CD4-positive, alpha-beta memory T cell (primary cell): ENCODE data around the gene TLCD3A. TPM values are rescaled to one million over a fixed set of nuclear protein-coding genes. Genes with fewer than 3 reads are reported as not detected.

ENCODE experiments used
- CTCF ChIA-PET: fragments of 350-600 bp; sonication (Branson Sonifier 250); formaldehyde crosslinking; loops from one replicate; lab custom pipeline; 2021; ENCODE audit warnings: inconsistent platforms; ENCODE audit not compliant: partially characterized antibody; lab: Charles Lee
- POLR2A ChIA-PET: fragments of 350-600 bp; sonication (Branson Sonifier 250); formaldehyde crosslinking; loops from one replicate; lab custom pipeline; 2021; ENCODE audit not compliant: partially characterized antibody; lab: Charles Lee
- DNase-seq, 5 donors: peaks; one replicate each; pipeline versions ENCODE4 v3.0.0 to v3.0.0-alpha.2; 2020 to 2022; ENCODE audit warnings: mixed read lengths in 1 of 5
- H3K27ac ChIP-seq: one replicate; pipeline ENCODE4 v1.7.0; 2013; ENCODE audit warnings: low read depth, low read length
- H3K27me3 ChIP-seq: 2 replicates; pipeline ENCODE4 v1.7.0; 2013; ENCODE audit warnings: mild to moderate bottlenecking, low read length, moderate library complexity; ENCODE audit not compliant: insufficient read depth
- H3K36me3 ChIP-seq: 2 replicates; pipeline ENCODE4 v1.7.0; 2013; ENCODE audit warnings: mild to moderate bottlenecking, low read length, moderate library complexity; ENCODE audit not compliant: insufficient read depth
- H3K4me1 ChIP-seq: 2 replicates; pipeline ENCODE4 v1.7.0; 2013; ENCODE audit warnings: mild to moderate bottlenecking, low read length, moderate library complexity; ENCODE audit not compliant: insufficient read depth
- H3K4me3 ChIP-seq, 2 donors: one replicate each; pipeline ENCODE4 v1.7.0; 2013; ENCODE audit warnings: low read length in 2 of 2, mild to moderate bottlenecking in 1 of 2
- H3K9me3 ChIP-seq, 2 donors: one replicate each; pipeline ENCODE4 v1.7.0; 2013; ENCODE audit warnings: low read length in 2 of 2, control low read depth in 1 of 2; ENCODE audit not compliant: control insufficient read depth in 1 of 2
- H3K27ac Mint-ChIP-seq, 7 donors: one replicate each; pipeline ENCODE4 v1.8.0; 2020 to 2021; ENCODE audit warnings: mixed read lengths in 7 of 7, mild to moderate bottlenecking in 6 of 7, inconsistent platforms in 3 of 7, moderate library complexity in 3 of 7
- H3K27me3 Mint-ChIP-seq, 2 donors: one replicate each; pipeline ENCODE4 v1.8.0; 2020 to 2021; ENCODE audit warnings: mixed read lengths in 2 of 2
- H3K36me3 Mint-ChIP-seq, 2 donors: one replicate each; pipeline ENCODE4 v1.8.0; 2020 to 2021; ENCODE audit warnings: mixed read lengths in 2 of 2, inconsistent platforms in 1 of 2, mild to moderate bottlenecking in 1 of 2
- H3K4me1 Mint-ChIP-seq, 4 donors: one replicate each; pipeline ENCODE4 v1.8.0; 2020 to 2021; ENCODE audit warnings: mixed read lengths in 4 of 4, mild to moderate bottlenecking in 1 of 4
- H3K4me3 Mint-ChIP-seq, 8 donors: one replicate each; pipeline ENCODE4 v1.8.0; 2020 to 2021; ENCODE audit warnings: mixed read lengths in 8 of 8, mild to moderate bottlenecking in 7 of 8, moderate library complexity in 6 of 8, inconsistent platforms in 3 of 8
- H3K9me3 Mint-ChIP-seq, 8 donors: one replicate each; pipeline ENCODE4 v1.8.0; 2020 to 2021; ENCODE audit warnings: mixed read lengths in 8 of 8, mild to moderate bottlenecking in 5 of 8, inconsistent platforms in 3 of 8, moderate library complexity in 1 of 8
- intact Hi-C: fragments of 100-400 bp; cut with micrococcal nuclease; formaldehyde crosslinking; loops from one replicate; pipeline ENCODE4 v1.15.1; 2023
- polyA plus RNA-seq, 2 donors: library from polyadenylated mRNA; unstranded; fragments of 300-500 nt; fragmentation: Illumina TruSeq; gene quantifications; one replicate each; pipeline ENCODE4 v1.2.3, GENCODE V29; 2021
- total RNA-seq, 2 experiments: library from RNA; stranded (reverse); gene quantifications; one replicate each; pipeline ENCODE4 v1.2.3, GENCODE V29; 2021

The TLCD3A gene
- total and polyA plus RNA-seq, 4 experiments from 2014 or later = 0.42 to 0.55 (median 0.47) TPM; not detected in 1

DNA sequence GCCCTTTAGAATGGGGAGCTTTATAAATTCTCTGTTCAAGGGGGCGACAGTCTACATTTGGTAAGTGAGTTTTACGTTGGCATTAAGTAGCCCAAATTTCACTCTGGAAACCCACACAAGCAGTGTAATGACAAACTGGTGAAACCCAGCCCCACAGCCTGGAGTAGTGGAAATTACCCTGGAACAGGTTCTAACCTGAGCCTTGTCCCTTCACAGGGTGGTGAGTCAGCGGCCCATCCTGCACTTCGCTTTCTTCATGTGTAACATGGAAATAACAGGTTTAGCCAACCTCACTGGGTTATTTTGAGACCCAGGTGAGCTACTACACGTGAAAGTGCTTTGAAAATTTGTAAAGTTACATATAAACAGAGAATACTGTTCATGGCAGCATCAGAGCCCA, 3.5 kb upstream of the TLCD3A start:
- POLR2A ChIA-PET = no interaction called here

DNA sequence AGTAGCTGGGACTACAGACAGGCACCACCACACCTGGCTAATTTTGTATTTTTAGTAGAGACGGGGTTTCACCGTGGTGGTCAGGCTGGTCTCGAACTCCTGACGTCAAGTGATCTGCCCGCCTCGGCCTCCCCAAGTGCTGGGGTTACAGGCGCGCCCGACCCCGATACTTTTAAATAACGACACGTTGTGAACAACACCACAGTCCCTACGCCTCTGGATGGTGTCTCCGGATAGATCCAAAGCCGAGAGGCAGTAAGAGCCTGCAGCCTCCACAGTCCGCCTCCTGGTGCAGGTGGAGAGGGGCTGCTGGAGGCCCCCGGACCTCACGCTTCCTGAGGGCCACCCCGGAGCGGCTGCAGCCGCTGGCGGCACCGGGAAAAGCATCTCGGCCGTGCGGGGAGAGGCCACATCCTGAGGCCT, 741 bp upstream of the TLCD3A start:
- POLR2A ChIA-PET = no interaction called here
- intact Hi-C loops = loop anchor here (2.0 kb wide), 1 partner anchor 21 kb away; the partner anchor contains the start of gene GEMIN4
- CTCF ChIA-PET = no interaction called here
- DNase-seq = no peak
- peak overlapping the region; percentile 49 to 73 (median 67) for H3K4me3 Mint-ChIP-seq
- Histone ChIP-seq H3K9me3 (no peaks in the 10 kb centered on the region), H3K27ac (no peak overlapping the region), H3K4me1 (peaks cover 5% of the 10 kb centered on the region), H3K4me3 (peak overlapping the region in 1 of 2 donors; percentile 46), H3K27me3 (no peaks in the 10 kb centered on the region), H3K36me3 (no peaks in the 10 kb centered on the region)
- no peaks in the 10 kb centered on the region for H3K36me3 Mint-ChIP-seq
- H3K27ac Mint-ChIP-seq = peak overlapping the region in 1 of 7 donors; percentile 6
- H3K27me3 Mint-ChIP-seq = peaks cover 2 to 8% of the 10 kb centered on the region in 2 donors
- peaks cover 0 to 11% (median 5%) of the 10 kb centered on the region in 4 donors for H3K4me1 Mint-ChIP-seq
- H3K9me3 Mint-ChIP-seq = peaks cover 0 to 1% (median 0%) of the 10 kb centered on the region in 8 donors

More for the DNA sequence above, 3.5 kb upstream of the TLCD3A start:
- H3K9me3 Mint-ChIP-seq = peaks cover 0 to 1% (median 0%) of the 10 kb centered on the region in 8 donors
- H3K4me3 Mint-ChIP-seq = no peak overlapping the region
- H3K36me3 Mint-ChIP-seq = no peaks in the 10 kb centered on the region
- no peak for DNase-seq
- peaks cover 2 to 8% of the 10 kb centered on the region in 2 donors for H3K27me3 Mint-ChIP-seq
- Histone ChIP-seq H3K36me3 (no peaks in the 10 kb centered on the region), H3K27me3 (no peaks in the 10 kb centered on the region), H3K4me3 (no peak overlapping the region), H3K27ac (no peak overlapping the region), H3K9me3 (no peaks in the 10 kb centered on the region), H3K4me1 (peaks cover 5% of the 10 kb centered on the region)
- CTCF ChIA-PET = no interaction called here
- H3K4me1 Mint-ChIP-seq = peaks cover 0 to 10% (median 5%) of the 10 kb centered on the region in 4 donors
- no peak overlapping the region for H3K27ac Mint-ChIP-seq
- intact Hi-C loops = no loop called here

DNA sequence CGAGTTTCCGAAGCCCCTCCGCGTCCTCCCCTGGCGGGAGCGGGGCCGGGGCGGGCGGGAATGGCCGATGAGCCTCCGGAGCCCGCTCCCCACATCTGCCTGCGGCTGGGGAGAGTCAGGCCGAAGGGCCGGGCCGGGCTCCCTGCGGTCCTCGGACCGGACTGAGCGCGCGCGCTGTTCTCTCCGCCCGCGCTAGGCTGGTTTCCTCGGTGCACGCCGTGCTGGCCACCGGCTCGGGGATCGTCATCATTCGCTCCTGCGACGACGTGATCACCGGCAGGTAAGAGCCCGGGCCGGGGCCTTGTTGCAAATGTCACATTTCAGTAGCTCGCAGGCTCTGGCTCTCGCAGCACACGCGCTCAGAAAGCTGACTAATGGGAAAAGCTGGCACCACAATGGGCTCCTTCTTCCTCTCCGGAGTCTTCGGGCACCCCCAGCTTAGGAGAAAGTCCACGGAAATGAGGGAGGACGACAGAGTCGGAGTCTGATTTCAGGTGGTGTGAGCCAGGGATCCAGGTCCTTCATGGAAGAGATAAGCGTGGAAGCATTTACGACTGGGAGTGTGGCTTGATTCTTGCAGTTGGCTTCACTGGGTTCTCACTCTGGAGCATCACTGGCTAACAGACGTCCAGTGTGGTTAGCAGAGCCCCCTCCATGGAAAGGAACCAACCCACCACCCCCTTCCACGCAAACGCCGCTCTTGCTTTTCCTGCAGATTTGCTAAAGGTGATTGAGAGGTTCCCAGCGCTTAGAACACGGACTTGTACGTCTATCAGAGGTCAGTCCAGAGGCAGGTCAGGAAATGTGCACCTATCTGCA, 715 bp downstream of the TLCD3A start:
- POLR2A ChIA-PET = interaction anchor here (0.7 to 1.0 kb wide), 2 partner anchors 18 to 20 kb away, joined by 3 to 5 read pairs; no protein-coding TSS in a partner anchor
- Histone ChIP-seq H3K4me1 (peaks cover 5% of the 10 kb centered on the region), H3K4me3 (peak overlapping the region in 1 of 2 donors; percentile 32), H3K27ac (no peak overlapping the region), H3K27me3 (no peaks in the 10 kb centered on the region), H3K36me3 (no peaks in the 10 kb centered on the region), H3K9me3 (no peaks in the 10 kb centered on the region)
- peak overlapping the region in 3 of 7 donors; percentile 29 to 71 (median 63) for H3K27ac Mint-ChIP-seq
- H3K9me3 Mint-ChIP-seq = no peaks in the 10 kb centered on the region
- H3K27me3 Mint-ChIP-seq = peaks cover 0 to 4% of the 10 kb centered on the region in 2 donors
- intact Hi-C loops = loop anchor here (2.0 kb wide), 1 partner anchor 20 kb away; the partner anchor contains the start of gene GEMIN4
- H3K36me3 Mint-ChIP-seq = no peaks in the 10 kb centered on the region
- DNase-seq = peak in 1 of 5 donors; percentile 15
- CTCF ChIA-PET = interaction anchor here (1.2 kb wide), 1 partner anchor 22 kb away, joined by 5 read pairs; no protein-coding TSS in a partner anchor
- peaks cover 0 to 11% (median 5%) of the 10 kb centered on the region in 4 donors for H3K4me1 Mint-ChIP-seq
- H3K4me3 Mint-ChIP-seq = peak overlapping the region; percentile 79 to 86 (median 80)

DNA sequence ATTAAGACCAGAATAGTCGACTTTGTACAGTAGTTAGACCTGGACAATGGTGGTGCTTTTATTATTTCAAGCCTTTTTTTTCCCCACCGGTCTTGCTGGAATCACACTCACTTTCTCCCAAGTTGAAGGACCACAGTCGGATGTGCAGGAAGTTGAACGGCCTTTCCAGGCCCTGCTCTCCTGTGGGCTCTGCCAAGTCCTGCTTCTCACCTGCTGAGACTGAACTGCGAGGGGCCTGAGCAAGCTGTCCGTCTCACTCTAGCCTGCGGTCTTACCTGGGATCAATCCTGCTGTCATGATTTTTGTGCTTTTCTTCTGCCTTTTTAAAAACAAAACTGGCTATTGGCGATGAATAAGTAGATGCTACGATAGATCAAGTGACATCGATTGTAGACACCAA, 1.3 kb downstream of the TLCD3A start:
- Mint-ChIP-seq H3K27me3 (peaks cover 0 to 2% of the 10 kb centered on the region in 2 donors), H3K36me3 (no peaks in the 10 kb centered on the region), H3K4me3 (peak overlapping the region; percentile 37 to 83 (median 79)), H3K4me1 (peaks cover 0 to 11% (median 5%) of the 10 kb centered on the region in 4 donors), H3K9me3 (no peaks in the 10 kb centered on the region), H3K27ac (peak overlapping the region in 3 of 7 donors; percentile 41 to 74 (median 62))
- no peak overlapping the region for H3K27ac ChIP-seq
- CTCF ChIA-PET = interaction anchor here (1.2 kb wide), 1 partner anchor 21 kb away, joined by 5 read pairs; no protein-coding TSS in a partner anchor
- no peaks in the 10 kb centered on the region for H3K9me3 ChIP-seq
- POLR2A ChIA-PET = interaction anchor here (0.7 to 1.0 kb wide), 2 partner anchors 18 to 19 kb away, joined by 3 to 5 read pairs; no protein-coding TSS in a partner anchor
- DNase-seq = no peak
- no peaks in the 10 kb centered on the region for H3K36me3 ChIP-seq
- no peaks in the 10 kb centered on the region for H3K27me3 ChIP-seq
- peaks cover 5% of the 10 kb centered on the region for H3K4me1 ChIP-seq
- intact Hi-C loops = loop anchor here (2.0 kb wide), 1 partner anchor 19 kb away; the partner anchor contains the start of gene GEMIN4
- no peak overlapping the region for H3K4me3 ChIP-seq

DNA sequence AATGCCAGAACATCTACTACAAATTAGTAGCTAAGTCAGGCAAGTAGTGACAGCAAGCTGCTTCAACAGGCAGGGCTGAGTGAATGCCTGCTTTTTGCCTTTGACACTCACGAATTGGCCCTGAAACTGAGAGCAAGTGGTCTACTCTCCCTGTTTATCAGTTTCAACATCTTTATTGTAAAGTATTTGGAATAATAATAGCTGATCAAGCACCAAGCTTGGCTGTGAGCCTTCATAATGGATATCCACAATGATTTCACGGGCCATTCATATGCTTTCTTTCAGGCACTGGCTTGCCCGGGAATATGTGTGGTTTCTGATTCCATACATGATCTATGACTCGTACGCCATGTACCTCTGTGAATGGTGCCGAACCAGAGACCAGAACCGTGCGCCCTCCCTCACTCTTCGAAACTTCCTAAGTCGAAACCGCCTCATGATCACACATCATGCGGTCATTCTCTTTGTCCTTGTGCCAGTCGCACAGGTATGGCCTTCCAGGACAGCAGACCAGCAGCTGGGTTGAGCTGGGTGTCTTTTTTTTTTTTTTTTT, 5.2 kb downstream of the TLCD3A start:
- intact Hi-C loops = no loop called here
- Histone ChIP-seq H3K27ac (no peak overlapping the region), H3K27me3 (no peaks in the 10 kb centered on the region), H3K36me3 (no peaks in the 10 kb centered on the region), H3K4me1 (no peaks in the 10 kb centered on the region), H3K4me3 (no peak overlapping the region), H3K9me3 (no peaks in the 10 kb centered on the region)
- ChIA-PET CTCF (no interaction called here), POLR2A (no interaction called here)
- no peak for DNase-seq
- Mint-ChIP-seq H3K4me3 (no peak overlapping the region), H3K9me3 (no peaks in the 10 kb centered on the region), H3K27me3 (no peaks in the 10 kb centered on the region), H3K4me1 (peaks cover 6 to 27% (median 9%) of the 10 kb centered on the region in 4 donors), H3K36me3 (peaks cover 3 to 11% of the 10 kb centered on the region in 2 donors), H3K27ac (no peak overlapping the region)

DNA sequence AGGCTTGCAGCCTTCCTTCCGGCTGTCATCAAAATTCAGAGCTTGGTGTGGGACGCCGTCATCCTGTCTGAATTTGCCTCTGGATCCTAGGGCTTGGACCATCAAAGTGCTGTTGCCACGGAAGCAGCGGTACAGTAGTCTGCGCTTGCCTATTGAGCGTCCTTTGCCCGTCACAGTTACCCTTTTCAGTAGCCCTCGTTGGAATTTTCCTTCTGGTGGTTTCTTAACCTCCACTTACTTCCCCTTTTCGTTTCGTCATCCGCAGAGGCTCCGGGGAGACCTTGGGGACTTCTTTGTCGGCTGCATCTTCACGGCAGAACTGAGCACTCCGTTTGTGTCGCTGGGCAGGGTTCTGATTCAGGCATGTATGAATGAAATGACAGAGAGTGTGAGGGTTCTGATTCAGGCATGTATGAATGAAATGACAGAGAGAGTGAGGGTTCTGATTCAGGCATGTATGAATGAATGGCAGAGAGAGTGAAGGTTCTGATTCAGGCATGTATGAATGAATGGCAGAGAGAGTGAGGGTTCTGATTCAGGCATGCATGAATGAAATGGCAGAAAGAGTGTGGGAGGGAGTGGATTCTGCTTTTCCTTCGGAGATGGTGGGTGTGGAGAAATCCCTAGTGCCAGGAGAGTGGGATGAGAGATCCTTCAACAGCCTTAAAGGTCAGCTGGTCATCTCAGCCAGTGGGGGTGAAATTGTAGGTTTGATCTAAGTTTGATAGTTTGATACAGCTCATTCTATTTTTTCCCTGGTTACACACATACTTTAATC, 8.0 kb downstream of the TLCD3A start:
- peaks cover 17% of the 10 kb centered on the region for H3K36me3 ChIP-seq
- Mint-ChIP-seq H3K27me3 (no peaks in the 10 kb centered on the region), H3K4me1 (peaks cover 6 to 16% (median 9%) of the 10 kb centered on the region in 4 donors), H3K4me3 (peak overlapping the region in 5 of 8 donors; percentile 22 to 68 (median 26)), H3K27ac (peak overlapping the region; percentile 8 to 77 (median 65)), H3K9me3 (no peaks in the 10 kb centered on the region), H3K36me3 (peaks cover 13 to 19% of the 10 kb centered on the region in 2 donors)
- H3K4me1 ChIP-seq = no peaks in the 10 kb centered on the region
- intact Hi-C loops = no loop called here
- ChIA-PET CTCF (no interaction called here), POLR2A (no interaction called here)
- no peak overlapping the region for H3K27ac ChIP-seq
- H3K9me3 ChIP-seq = no peaks in the 10 kb centered on the region
- H3K4me3 ChIP-seq = no peak overlapping the region
- H3K27me3 ChIP-seq = no peaks in the 10 kb centered on the region
- peak in 2 of 5 donors; percentile 20 to 66 for DNase-seq
